ENCODE data around the gene TTLL5.

DNA sequence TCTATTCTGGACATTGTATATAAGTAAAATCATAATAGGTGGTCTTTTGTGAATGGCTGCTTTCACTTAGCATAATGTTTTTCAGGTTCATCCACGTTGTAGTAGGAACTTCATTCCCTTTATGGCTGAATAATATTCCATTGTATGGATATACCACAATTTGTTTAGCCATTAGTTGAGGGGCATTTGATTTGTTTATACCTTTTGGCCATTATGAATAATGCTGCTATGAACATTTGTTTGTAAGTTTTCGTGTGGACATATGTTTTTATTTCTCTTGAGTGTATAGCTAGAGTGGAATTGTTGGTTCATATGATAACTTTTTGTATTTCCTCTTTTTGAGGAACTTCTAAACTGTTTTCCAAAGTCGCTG lies 123.3 kb downstream of the TTLL5 start:
- TF ChIP-seq TAF1 (IDR thresholded peaks at IDR 0.05; ENCODE audit: low read depth) = no peak
- no peak for TF ChIP-seq YY1 (IDR thresholded peaks at IDR 0.05; ENCODE audit: low read depth)
- no peak for TF ChIP-seq EGR1 (IDR thresholded peaks at IDR 0.05)
- TF ChIP-seq EP300 (IDR thresholded peaks at IDR 0.05; ENCODE audit: borderline replicate concordance) = no peak
- TF ChIP-seq FOXM1 (IDR thresholded peaks at IDR 0.05; ENCODE audit: borderline replicate concordance, low read depth) = no peak
- no peak for TF ChIP-seq TEAD4 (IDR thresholded peaks at IDR 0.05)
- TF ChIP-seq, protein P1, sequence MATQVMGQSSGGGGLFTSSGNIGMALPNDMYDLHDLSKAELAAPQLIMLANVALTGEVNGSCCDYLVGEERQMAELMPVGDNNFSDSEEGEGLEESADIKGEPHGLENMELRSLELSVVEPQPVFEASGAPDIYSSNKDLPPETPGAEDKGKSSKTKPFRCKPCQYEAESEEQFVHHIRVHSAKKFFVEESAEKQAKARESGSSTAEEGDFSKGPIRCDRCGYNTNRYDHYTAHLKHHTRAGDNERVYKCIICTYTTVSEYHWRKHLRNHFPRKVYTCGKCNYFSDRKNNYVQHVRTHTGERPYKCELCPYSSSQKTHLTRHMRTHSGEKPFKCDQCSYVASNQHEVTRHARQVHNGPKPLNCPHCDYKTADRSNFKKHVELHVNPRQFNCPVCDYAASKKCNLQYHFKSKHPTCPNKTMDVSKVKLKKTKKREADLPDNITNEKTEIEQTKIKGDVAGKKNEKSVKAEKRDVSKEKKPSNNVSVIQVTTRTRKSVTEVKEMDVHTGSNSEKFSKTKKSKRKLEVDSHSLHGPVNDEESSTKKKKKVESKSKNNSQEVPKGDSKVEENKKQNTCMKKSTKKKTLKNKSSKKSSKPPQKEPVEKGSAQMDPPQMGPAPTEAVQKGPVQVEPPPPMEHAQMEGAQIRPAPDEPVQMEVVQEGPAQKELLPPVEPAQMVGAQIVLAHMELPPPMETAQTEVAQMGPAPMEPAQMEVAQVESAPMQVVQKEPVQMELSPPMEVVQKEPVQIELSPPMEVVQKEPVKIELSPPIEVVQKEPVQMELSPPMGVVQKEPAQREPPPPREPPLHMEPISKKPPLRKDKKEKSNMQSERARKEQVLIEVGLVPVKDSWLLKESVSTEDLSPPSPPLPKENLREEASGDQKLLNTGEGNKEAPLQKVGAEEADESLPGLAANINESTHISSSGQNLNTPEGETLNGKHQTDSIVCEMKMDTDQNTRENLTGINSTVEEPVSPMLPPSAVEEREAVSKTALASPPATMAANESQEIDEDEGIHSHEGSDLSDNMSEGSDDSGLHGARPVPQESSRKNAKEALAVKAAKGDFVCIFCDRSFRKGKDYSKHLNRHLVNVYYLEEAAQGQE (IDR thresholded peaks at IDR 0.05; ENCODE audit: low read depth) = no peak
- no peak for TF ChIP-seq RAD21 (IDR thresholded peaks at IDR 0.05; ENCODE audit: low read depth)
- TF ChIP-seq, protein P2, sequence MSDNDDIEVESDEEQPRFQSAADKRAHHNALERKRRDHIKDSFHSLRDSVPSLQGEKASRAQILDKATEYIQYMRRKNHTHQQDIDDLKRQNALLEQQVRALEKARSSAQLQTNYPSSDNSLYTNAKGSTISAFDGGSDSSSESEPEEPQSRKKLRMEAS (IDR thresholded peaks at IDR 0.05) = no peak
- TF ChIP-seq, protein P3, sequence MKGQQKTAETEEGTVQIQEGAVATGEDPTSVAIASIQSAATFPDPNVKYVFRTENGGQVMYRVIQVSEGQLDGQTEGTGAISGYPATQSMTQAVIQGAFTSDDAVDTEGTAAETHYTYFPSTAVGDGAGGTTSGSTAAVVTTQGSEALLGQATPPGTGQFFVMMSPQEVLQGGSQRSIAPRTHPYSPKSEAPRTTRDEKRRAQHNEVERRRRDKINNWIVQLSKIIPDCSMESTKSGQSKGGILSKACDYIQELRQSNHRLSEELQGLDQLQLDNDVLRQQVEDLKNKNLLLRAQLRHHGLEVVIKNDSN (IDR thresholded peaks at IDR 0.05) = no peak
- TF ChIP-seq CREB1 (IDR thresholded peaks at IDR 0.05; ENCODE audit: low read depth) = no peak
